BE2C (cell line): Measurements from ENCODE around the gene LRRIQ4.

Source experiments
- DNase-seq: peaks from one replicate; pipeline ENCODE4 v3.0.0-alpha.2; 2020
- H3K27me3 ChIP-seq: fragments of 250-450 bp; sonication (Bioruptor Pico); 2 replicates; pipeline ENCODE4 v1.5.1; 2020; ENCODE audit warnings: mild to moderate bottlenecking
- H3K36me3 ChIP-seq: fragments of 250-450 bp; sonication (Bioruptor Pico); 2 replicates; pipeline ENCODE4 v1.5.1; 2020; ENCODE audit warnings: mild to moderate bottlenecking
- H3K4me1 ChIP-seq: fragments of 250-450 bp; sonication (Bioruptor Pico); 2 replicates; pipeline ENCODE4 v1.5.1; 2020
- H3K4me3 ChIP-seq: 2 replicates; pipeline ENCODE4 v1.5.1; 2011; ENCODE audit warnings: low read depth, low read length
- H3K9me3 ChIP-seq: fragments of 250-450 bp; sonication (Bioruptor Pico); 2 replicates; pipeline ENCODE4 v1.5.1; 2020
- TF ChIP-seq, protein P1 (sequence below): IDR thresholded peaks from 2 replicates; pipeline ENCODE4 v1.5.1; 2012; ENCODE audit warnings: mild to moderate bottlenecking, low read depth, low read length

The LRRIQ4 gene

DNA sequence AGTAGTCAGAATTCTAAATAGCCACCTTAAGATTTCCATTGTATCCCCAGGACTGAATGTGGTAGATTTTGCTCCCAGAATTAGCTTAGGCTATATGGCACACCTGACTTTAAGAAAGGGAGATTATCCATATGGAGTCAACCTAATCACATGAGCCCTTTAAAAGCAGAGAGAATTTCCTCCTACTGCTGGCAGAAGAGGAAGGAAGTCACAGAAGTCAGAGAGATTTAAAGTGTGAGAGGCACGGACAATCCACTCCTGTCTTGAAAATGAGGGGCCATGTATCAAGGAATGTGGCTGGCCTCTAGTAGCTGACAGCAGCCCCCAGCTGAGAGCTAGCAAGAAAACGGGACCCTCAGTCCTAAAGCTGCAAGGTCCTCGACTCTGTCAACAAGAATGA lies 30.3 kb downstream of the LRRIQ4 start:
- DNase-seq, result no peak
- TF ChIP-seq, protein P1, sequence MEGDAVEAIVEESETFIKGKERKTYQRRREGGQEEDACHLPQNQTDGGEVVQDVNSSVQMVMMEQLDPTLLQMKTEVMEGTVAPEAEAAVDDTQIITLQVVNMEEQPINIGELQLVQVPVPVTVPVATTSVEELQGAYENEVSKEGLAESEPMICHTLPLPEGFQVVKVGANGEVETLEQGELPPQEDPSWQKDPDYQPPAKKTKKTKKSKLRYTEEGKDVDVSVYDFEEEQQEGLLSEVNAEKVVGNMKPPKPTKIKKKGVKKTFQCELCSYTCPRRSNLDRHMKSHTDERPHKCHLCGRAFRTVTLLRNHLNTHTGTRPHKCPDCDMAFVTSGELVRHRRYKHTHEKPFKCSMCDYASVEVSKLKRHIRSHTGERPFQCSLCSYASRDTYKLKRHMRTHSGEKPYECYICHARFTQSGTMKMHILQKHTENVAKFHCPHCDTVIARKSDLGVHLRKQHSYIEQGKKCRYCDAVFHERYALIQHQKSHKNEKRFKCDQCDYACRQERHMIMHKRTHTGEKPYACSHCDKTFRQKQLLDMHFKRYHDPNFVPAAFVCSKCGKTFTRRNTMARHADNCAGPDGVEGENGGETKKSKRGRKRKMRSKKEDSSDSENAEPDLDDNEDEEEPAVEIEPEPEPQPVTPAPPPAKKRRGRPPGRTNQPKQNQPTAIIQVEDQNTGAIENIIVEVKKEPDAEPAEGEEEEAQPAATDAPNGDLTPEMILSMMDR, result no peak
- Histone ChIP-seq H3K27me3 (no peaks in the 10 kb centered on the region), H3K4me3 (no peak overlapping the region), H3K9me3 (no peaks in the 10 kb centered on the region; the same call in 1 of the 2 replicates), H3K4me1 (no peaks in the 10 kb centered on the region), H3K36me3 (no peaks in the 10 kb centered on the region)

DNA sequence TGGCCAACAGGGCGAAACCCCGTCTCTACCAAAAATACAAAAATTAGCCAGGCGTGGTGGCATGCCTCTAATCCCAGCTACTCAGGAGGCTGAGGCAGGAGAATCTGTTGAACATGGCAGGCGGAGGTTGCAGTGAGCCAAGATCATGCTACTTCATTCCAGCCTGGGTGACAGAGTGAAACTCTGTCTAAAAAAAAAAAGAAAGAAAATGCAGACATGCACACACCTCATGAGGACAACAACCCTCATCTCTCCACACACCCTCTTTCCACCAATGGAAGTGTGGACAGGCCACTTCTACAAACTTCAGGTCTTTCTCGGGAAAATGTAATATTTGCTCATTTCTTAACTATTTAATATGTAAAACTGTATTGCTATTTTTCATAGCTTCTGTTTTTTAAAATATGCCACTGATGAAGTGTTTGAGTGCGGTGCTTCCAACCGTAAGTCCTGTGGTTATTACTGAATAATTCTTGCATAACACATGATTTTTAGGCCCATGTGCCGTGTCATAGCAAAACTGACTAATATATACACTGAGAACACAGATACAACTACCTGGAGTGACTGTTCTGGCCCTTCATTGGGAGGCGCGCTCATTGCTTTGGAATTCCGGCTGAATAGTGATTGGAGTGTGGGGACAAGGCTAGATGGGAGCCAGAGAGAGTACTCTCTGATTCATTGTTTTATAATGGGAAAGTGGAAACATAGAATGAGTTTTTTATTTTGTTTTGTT lies 34.0 kb downstream of the LRRIQ4 start:
- no peak for DNase-seq
- Histone ChIP-seq H3K27me3 (no peaks in the 10 kb centered on the region), H3K36me3 (no peaks in the 10 kb centered on the region), H3K4me3 (no peak overlapping the region), H3K9me3 (no peaks in the 10 kb centered on the region; the same call in 1 of the 2 replicates), H3K4me1 (no peaks in the 10 kb centered on the region)
- TF ChIP-seq, protein P1, result no peak

- no peak for DNase-seq
- 0 out of 2 replicates have a peak, but pooled peaks cover 3% of the 10 kb centered on the region for H3K27me3 ChIP-seq
- H3K36me3 ChIP-seq, result no peaks in the 10 kb centered on the region
- H3K4me3 ChIP-seq, result no peak overlapping the region
- TF ChIP-seq, protein P1, result no peak
- H3K4me1 ChIP-seq, result no peaks in the 10 kb centered on the region
- no peaks in the 10 kb centered on the region; the same call in 1 of the 2 replicates for H3K9me3 ChIP-seq
Observed at GRCh38 chr3:169847896-169848295, 35.2 kb downstream of the LRRIQ4 start.

GRCh38 chr3:169848741-169849140 lies 36.1 kb downstream of the LRRIQ4 start:
- DNase-seq, result no peak
- Histone ChIP-seq H3K27me3 (0 out of 2 replicates have a peak, but pooled peaks cover 3% of the 10 kb centered on the region), H3K4me3 (no peak overlapping the region), H3K36me3 (no peaks in the 10 kb centered on the region), H3K9me3 (no peaks in the 10 kb centered on the region), H3K4me1 (no peaks in the 10 kb centered on the region)
- TF ChIP-seq, protein P1, result no peak

- H3K4me3 ChIP-seq, result no peak overlapping the region
- H3K9me3 ChIP-seq, result no peaks in the 10 kb centered on the region
- H3K4me1 ChIP-seq, result no peaks in the 10 kb centered on the region
- no peaks in the 10 kb centered on the region for H3K36me3 ChIP-seq
- H3K27me3 ChIP-seq, result 0 out of 2 replicates have a peak, but pooled peaks cover 6% of the 10 kb centered on the region
- TF ChIP-seq, protein P1, result no peak
- no peak for DNase-seq
Observed at GRCh38 chr3:169850618-169851017, 37.9 kb downstream of the LRRIQ4 start.

GRCh38 chr3:169855514-169855913 lies 42.8 kb downstream of the LRRIQ4 start:
- TF ChIP-seq, protein P1, result no peak
- Histone ChIP-seq H3K4me3 (no peak overlapping the region), H3K36me3 (no peaks in the 10 kb centered on the region), H3K9me3 (no peaks in the 10 kb centered on the region), H3K27me3 (0 out of 2 replicates have a peak, but pooled peaks cover 6% of the 10 kb centered on the region), H3K4me1 (no peaks in the 10 kb centered on the region)
- DNase-seq, result no peak
